DMS79 treated with DMSO at 0.1 percent for 48 hours (cell line): ENCODE measurements around the gene STK33.
A peak's percentile ranks its signal among the peaks of the same experiment; 100 is the strongest.

Experiments
- DNase-seq: peaks from one replicate; lab custom pipeline; 2025; lab: John Stamatoyannopoulos, UW

The STK33 gene

GRCh38 chr11:8603696-8604077 is 9.7 kb upstream of the STK33 start:
- no peak for DNase-seq

GRCh38 chr11:8601376-8602133 is 7.5 kb upstream of the STK33 start:
- no peak for DNase-seq

- no peak for DNase-seq
Observed at GRCh38 chr11:8598506-8598905, 4.5 kb upstream of the STK33 start.

GRCh38 chr11:8597182-8597581 is 3.2 kb upstream of the STK33 start:
- DNase-seq, result no peak

- no peak for DNase-seq
Observed at GRCh38 chr11:8596504-8597046, 2.5 kb upstream of the STK33 start.

- no peak for DNase-seq
Observed at GRCh38 chr11:8593455-8593854, 573 bp downstream of the STK33 start.

GRCh38 chr11:8587915-8588314 is 6.1 kb downstream of the STK33 start:
- DNase-seq, result no peak

GRCh38 chr11:8586805-8587204 is 7.2 kb downstream of the STK33 start:
- no peak for DNase-seq

- DNase-seq, result no peak
Observed at GRCh38 chr11:8586184-8586583, 7.8 kb downstream of the STK33 start.

- no peak for DNase-seq
Observed at GRCh38 chr11:8584511-8584910, 9.5 kb downstream of the STK33 start.

- DNase-seq, result no peak
Observed at GRCh38 chr11:8584082-8584481, 9.9 kb downstream of the STK33 start.

- DNase-seq, result no peak
Observed at GRCh38 chr11:8581300-8581699, 12.7 kb downstream of the STK33 start.

GRCh38 chr11:8577791-8578581 is 16.0 kb downstream of the STK33 start:
- no peak for DNase-seq

- DNase-seq, result no peak
Observed at GRCh38 chr11:8574798-8575197, 19.2 kb downstream of the STK33 start.

GRCh38 chr11:8573777-8574176 is 20.3 kb downstream of the STK33 start:
- DNase-seq, result no peak

- no peak for DNase-seq
Observed at GRCh38 chr11:8567602-8568198, 26.3 kb downstream of the STK33 start.

- DNase-seq, result peak; percentile 57
Observed at GRCh38 chr11:8566613-8567210, 27.3 kb downstream of the STK33 start.

GRCh38 chr11:8564526-8564925 is 29.5 kb downstream of the STK33 start:
- no peak for DNase-seq

- no peak for DNase-seq
Observed at GRCh38 chr11:8561461-8561860, 32.6 kb downstream of the STK33 start.

- no peak for DNase-seq
Observed at GRCh38 chr11:8558436-8558835, 35.6 kb downstream of the STK33 start.

- DNase-seq, result no peak
Observed at GRCh38 chr11:8545698-8546366, 48.2 kb downstream of the STK33 start.

GRCh38 chr11:8544807-8545206 is 49.2 kb downstream of the STK33 start:
- DNase-seq, result peak; percentile 64
